A549 treated with GW870086 at 1 μM for 4 hours (cell line): ENCODE measurements around the gene UBA6. TPM values are rescaled to one million over a fixed set of nuclear protein-coding genes. Genes with fewer than 3 reads are reported as not detected.

Experiments used
- total RNA-seq: library from RNA; stranded (reverse); fragments of 200-300 nt; extraction: Qiagen RNA extraction; gene quantifications from 5 replicates; pipeline ENCODE4 v1.2.3, GENCODE V29; 2022; ENCODE audit warnings: low read depth

UBA6 gene
- 14.2 to 18.4 TPM (median 15.9 TPM) in 5 replicates for total RNA-seq

DNA sequence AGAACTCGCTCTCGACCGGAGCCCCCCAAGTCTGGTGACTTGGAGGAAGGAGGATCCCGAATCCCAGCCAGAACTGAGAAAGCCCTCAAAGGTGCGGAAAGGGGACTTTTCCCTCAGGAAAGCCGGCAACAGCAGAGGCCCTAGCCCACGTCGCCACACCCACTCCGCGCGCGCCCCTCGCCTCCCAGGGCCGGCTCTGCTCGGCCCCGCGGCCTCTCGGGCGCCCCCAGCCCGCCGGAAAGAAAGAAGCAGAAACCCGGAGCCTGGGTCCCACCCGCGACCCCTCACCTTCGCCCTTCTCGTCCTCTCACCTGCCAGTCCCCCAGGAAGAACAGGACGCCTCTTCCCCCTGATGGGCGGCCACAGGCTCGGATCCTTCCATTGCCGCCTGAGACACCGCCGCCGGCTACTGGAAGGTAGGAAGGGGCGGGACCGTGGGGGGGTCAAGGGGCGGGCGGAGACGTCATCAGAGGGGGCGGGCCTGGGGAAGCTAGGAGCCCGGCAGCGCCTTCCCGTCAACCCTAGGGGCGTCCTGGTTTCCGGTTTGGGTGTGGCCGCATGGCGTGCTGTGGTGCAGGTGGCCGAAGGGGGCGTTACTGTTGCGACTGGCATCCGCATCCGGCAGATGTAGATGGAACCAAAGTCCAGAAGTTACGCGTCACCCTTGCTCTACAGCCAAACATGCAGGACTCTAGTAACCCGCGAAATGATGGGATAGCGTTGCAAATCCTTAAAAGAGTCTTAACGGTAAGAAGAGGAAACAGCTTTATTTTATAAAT lies at the start of gene UBA6:
UBA6 (minus strand) TSS at position 418 of the 779 bp plus-strand sequence; CDS start at position 382, 36 bp downstream.

Other genes starting within 250 kb of the UBA6 start
- gene CENPC, start 155.7 kb downstream of the UBA6 start, total RNA-seq, result 2.8 to 4.3 TPM (median 4.0 TPM) in 5 replicates
- gene STAP1, start 142.4 kb downstream of the UBA6 start, total RNA-seq, result not detected in 5 replicates
- not detected in 5 replicates for gene GNRHR, start 53.2 kb upstream of the UBA6 start, total RNA-seq
- not detected in 5 replicates for gene TMPRSS11D, start 182.8 kb upstream of the UBA6 start, total RNA-seq